HG03175 (cell line): Measurements from ENCODE around the gene TTLL5.

ENCODE experiments used
- ATAC-seq: cut with Tn5 transposase; IDR thresholded peaks from one replicate; pipeline ENCODE4 v1.9.1; 2021; ENCODE audit warnings: mild to moderate bottlenecking, moderate library complexity; ENCODE audit not compliant: unreplicated experiment

Gene TTLL5

DNA sequence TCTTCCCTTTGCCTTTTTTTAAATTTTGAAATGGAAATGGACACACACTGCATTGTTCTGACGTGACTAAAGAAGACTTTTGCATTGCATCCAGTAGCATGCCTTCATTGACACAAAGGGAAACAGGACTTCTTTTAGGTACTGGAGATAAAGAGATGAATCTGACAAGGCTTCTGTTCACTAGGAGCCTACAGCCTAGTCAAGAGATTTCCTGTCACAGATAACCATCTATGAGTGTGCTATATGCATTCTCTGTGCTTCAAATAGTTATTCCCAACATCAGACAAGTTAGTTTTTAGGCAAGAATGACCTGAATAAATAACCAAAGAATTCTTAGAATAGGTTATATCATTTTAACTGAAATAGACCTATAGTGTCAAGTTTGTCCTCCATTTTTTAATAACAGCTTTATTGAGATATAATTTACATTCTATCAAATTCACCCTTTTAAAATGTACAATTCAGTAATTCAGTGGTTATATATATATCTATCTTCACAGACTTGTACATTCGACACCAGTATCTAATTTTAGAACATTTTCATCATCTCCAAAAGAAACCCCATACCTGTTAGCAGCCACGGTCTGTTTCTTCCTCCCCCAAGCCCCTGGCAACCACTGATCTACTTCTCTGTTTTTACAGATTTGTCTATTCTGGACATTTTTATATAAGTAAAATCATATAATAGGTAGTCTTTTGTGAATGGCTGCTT, 122.7 kb downstream of the TTLL5 start:
- ATAC-seq = no peak

- no peak for ATAC-seq
These were observed 123.3 kb downstream of the TTLL5 start for GRCh38 chr14:75784314-75784686.

- no peak for ATAC-seq
These were observed 132.8 kb downstream of the TTLL5 start for GRCh38 chr14:75793806-75794205.

GRCh38 chr14:75794615-75795038, 133.6 kb downstream of the TTLL5 start:
- ATAC-seq = no peak

GRCh38 chr14:75800792-75801191, 139.7 kb downstream of the TTLL5 start:
- ATAC-seq = no peak

GRCh38 chr14:75802486-75802885, 141.4 kb downstream of the TTLL5 start:
- ATAC-seq = no peak

DNA sequence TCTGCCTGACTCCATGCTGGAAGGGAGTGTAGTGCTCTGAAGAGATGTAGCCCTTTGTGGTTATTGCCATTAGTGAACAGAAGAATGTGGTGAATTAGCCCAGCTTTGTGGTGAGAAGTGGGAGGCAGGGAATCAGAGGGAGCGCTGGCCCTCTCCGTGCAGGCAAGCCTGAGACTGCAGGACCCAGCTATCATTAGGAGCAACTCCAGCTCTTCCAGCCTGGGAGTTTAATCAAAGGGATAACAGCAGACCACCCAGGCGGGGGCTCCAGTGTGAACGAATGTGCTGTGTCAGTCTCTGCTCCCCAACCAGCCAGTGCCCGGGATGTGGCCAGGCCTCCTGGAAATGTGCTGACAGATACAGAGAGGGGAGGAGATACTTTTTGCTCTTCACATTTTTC, 142.7 kb downstream of the TTLL5 start:
- ATAC-seq = no peak

DNA sequence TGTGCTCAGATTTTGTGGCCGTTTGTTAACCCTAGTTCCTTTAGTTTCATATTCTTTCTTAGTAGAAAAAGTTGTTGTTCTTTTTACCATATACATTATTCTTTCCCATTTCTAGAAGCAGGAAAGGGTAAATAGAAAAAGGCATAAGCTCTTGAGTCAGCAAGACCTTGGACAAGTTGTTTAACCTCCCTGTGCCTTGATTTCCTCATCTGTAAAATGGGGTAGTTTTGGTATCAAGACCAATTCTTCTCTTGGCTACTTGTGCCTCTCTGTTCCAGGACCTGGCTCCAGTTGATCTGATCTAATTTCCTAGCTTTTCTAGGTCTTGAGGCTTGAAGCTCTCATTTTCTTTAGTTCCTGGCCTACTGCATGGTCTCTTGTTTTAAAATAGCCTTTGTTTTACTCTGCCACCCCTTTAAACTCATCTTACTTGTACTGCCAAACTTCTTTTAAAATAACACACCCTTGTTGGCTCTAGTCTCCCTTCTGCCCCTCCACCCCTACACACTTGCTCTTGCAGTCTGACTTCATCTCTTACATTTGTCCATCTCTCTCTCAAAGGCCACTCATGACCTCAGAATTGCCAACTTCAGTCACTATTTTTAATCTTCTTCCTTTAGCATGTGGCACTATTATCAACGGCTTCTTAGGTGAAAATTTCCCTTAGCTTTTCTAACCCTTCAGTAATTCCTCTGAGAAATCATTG, 143.7 kb downstream of the TTLL5 start:
- ATAC-seq = no peak

GRCh38 chr14:75805646-75806045, 144.6 kb downstream of the TTLL5 start:
- ATAC-seq = no peak

DNA sequence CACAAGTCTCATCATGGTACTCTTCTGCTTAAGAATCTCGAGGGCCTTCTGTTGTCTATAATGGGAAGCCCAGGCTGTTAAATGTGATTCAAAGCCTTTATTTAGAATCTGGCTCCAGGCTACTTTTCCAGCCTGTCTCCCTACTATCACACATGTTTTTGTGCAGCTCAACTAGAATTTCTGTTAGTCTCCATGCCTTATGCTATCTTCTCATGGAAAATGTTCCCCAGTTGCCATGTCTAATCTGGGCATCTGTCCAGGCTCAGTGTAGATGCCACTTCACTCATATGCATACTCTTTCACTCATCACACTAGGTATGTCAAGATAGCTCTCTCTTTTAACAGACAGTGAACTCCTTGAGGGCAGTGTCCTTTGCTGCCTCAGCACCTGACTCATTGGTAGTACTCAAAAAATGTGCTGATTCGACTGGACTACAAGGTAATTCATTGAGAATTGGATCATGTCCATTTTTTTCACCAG, 145.3 kb downstream of the TTLL5 start:
- no peak for ATAC-seq

- no peak for ATAC-seq
These were observed 146.8 kb downstream of the TTLL5 start for GRCh38 chr14:75807667-75808360.

DNA sequence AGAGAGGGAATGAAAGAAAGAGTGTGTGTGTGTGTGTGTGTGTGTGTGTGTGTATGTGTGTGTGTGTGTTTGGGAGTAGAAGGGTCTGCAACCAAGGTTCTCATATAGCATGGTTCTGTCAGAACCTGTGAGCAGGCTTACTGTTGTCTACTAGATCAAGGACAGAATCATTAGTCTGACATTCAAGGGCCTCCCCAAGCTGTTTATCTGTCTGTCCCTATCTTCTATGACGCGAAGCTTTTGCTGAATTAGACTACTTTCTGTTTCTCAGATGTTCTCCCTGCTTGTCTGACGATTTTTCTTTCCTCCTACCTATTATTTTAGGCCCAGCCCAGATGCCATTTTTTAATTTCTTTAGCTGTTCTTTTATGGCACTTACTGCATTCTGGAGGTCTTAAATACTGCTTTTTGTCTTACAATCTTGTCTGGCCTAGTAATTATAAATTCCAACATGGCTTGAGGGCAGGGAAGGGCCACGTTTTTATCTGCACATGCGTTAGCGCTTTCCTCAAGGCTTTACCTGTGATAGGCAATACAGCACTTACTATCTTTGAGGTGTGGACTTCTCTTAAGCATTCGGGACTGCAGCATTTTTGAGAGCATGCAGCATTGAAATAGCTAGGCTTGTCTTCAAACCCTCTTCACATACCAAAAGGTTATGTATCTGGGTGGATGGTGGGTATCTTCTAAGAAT, 150.2 kb downstream of the TTLL5 start:
- ATAC-seq = no peak

GRCh38 chr14:75811872-75812499, 150.9 kb downstream of the TTLL5 start:
- no peak for ATAC-seq

- no peak for ATAC-seq
These were observed 151.6 kb downstream of the TTLL5 start for GRCh38 chr14:75812622-75813021.

DNA sequence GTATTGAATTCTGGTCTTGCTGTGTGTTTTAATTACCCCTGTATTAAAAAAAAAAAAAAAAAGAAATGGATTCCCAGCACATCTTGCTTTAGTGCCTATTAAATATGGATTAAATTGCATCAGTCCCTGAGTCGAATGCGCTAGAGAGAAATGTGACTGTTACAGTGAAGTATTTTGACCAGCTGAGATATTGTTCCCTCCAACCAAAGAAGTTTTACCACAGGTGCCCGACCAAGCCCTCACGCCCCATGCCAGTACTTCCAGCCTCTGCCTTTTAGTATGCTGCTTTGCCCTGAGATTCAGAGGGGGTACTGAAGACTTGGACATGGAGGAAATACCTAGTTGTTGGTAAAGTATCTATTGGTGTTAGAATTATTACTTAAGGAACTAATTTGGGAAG, 159.7 kb downstream of the TTLL5 start:
- ATAC-seq = no peak

GRCh38 chr14:75821831-75822521, 160.9 kb downstream of the TTLL5 start:
- no peak for ATAC-seq

GRCh38 chr14:75822522-75823141, 161.6 kb downstream of the TTLL5 start:
- ATAC-seq = no peak

GRCh38 chr14:75823334-75823733, 162.3 kb downstream of the TTLL5 start:
- ATAC-seq = no peak

DNA sequence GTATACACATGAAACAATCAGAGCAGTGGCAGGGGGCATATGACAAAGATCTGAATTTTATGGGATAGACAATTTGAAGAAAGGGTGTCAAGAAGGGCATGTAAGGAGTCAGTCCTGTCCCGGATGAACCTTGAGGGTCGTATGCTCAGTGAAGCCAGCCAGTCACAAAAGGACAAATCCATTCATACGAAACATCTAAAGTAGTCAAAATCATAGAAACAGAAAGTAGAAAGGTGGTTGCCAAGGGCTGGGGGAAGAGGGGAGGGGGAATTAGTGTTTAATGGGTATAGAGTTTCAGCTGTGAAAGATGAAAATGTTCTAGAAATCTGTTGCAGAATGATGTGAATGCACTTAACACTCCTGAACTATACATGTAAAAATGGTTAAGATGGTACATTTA, 163.3 kb downstream of the TTLL5 start:
- ATAC-seq = no peak

DNA sequence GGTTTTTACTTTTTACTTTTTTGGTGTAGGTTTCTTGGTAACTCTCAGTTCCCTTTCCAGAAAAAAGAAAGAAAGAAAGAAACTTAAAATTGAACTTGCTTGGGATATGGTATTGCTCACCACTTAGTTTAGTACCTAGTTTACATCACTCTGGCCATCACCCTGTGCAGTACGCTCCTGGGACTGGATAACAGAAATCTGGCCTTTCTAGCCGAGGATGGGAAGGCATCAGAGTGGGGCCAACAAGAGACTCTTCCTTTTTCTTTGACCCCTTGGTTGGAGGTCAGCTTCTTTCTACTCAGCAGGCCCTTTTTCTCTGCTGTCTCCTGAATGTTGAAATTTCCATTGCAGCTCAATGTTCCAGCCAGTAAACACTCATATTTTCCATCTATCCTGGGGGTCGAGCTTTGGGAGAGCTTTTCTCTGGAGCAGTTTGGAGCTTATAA, 164.1 kb downstream of the TTLL5 start:
- no peak for ATAC-seq
